Peyer's patch (tissue), 4 donors: ENCODE data around the gene HMGB4. TPM values are rescaled to one million over a fixed set of nuclear protein-coding genes. Genes with fewer than 3 reads are reported as not detected.
A peak's percentile ranks its signal among the peaks of the same experiment; 100 is the strongest.

Experiments
- DNase-seq, 3 donors: peaks; one replicate each; pipeline ENCODE4 v3.0.0-alpha.2; 2017 to 2019
- H3K27ac ChIP-seq, 4 donors: fragments of 200-600 bp; sonication (generic); one replicate each; pipeline ENCODE4 v1.5.1; 2016 to 2019
- H3K27me3 ChIP-seq, 2 donors: fragments of 200-600 bp; sonication (generic); one replicate each; pipeline ENCODE4 v1.5.1; 2019
- H3K36me3 ChIP-seq, 3 donors: fragments of 200-600 bp; sonication (generic); one replicate each; pipeline ENCODE4 v1.5.1; 2016 to 2019
- H3K4me1 ChIP-seq, 4 donors: fragments of 200-600 bp; sonication (generic); one replicate each; pipeline ENCODE4 v1.5.1; 2016 to 2019
- H3K4me3 ChIP-seq, 4 donors: fragments of 200-600 bp; sonication (generic); 1 replicate in 3 of 4; 2 replicates in 1 of 4; pipeline ENCODE4 v1.5.1; 2016 to 2019; ENCODE audit warnings: mild to moderate bottlenecking in 1 of 4
- H3K9me3 ChIP-seq, 4 donors: fragments of 200-600 bp; sonication (generic); one replicate each; pipeline ENCODE4 v1.5.1; 2016 to 2019; ENCODE audit warnings: mild to moderate bottlenecking in 1 of 4
- POLR2A ChIP-seq, 2 donors: fragments of 450-650 bp; IDR thresholded peaks; one replicate each; pipeline ENCODE4 v1.5.1; 2017; ENCODE audit warnings: antibody characterized with exemption in 2 of 2, mild to moderate bottlenecking in 2 of 2, moderate library complexity in 2 of 2
- total RNA-seq, 4 donors: library from RNA; depleted of rRNA; stranded (reverse); fragments of >200 nt; gene quantifications; one replicate each; pipeline ENCODE4 v1.1.0, GENCODE V29; 2016
- TF ChIP-seq, protein P1 (sequence below), 6 experiments: fragments of 450-650 bp in 4 of 6; fragments of 200-600 bp in 2 of 6; sonication (generic) in 1 of 6; IDR thresholded peaks; one replicate each; pipeline ENCODE4 v1.5.1; 2017 to 2019; ENCODE audit warnings: antibody characterized with exemption in 6 of 6, mild to moderate bottlenecking in 3 of 6, moderate library complexity in 1 of 6

Gene HMGB4
- total RNA-seq, 4 donors from 2014 or later = not detected

DNA sequence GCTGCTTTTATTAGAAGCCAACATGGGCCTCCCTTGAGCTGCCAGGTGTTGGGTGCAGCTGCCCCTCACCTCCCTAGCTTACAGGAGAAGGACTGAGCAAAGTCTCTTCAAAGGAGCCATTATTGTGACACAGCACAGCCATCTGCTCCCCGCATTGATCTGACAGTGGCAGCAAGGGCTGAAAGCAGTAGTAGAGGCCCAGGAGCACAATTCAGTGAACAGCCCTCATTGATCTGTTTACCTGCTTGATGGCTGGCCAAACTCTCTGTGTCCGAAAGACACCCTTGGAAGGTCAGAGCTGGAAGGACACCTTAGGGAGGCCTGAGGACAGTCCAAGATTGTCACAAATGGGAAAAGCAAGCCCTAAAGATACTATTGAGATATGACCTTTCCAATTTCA is 14.5 kb downstream of the HMGB4 start:
- Histone ChIP-seq H3K36me3 (no peaks in the 10 kb centered on the region), H3K4me1 (no peaks in the 10 kb centered on the region), H3K9me3 (no peaks in the 10 kb centered on the region), H3K27ac (no peak overlapping the region), H3K27me3 (no peaks in the 10 kb centered on the region), H3K4me3 (no peak overlapping the region)
- no peak for DNase-seq
- TF ChIP-seq, protein P1, sequence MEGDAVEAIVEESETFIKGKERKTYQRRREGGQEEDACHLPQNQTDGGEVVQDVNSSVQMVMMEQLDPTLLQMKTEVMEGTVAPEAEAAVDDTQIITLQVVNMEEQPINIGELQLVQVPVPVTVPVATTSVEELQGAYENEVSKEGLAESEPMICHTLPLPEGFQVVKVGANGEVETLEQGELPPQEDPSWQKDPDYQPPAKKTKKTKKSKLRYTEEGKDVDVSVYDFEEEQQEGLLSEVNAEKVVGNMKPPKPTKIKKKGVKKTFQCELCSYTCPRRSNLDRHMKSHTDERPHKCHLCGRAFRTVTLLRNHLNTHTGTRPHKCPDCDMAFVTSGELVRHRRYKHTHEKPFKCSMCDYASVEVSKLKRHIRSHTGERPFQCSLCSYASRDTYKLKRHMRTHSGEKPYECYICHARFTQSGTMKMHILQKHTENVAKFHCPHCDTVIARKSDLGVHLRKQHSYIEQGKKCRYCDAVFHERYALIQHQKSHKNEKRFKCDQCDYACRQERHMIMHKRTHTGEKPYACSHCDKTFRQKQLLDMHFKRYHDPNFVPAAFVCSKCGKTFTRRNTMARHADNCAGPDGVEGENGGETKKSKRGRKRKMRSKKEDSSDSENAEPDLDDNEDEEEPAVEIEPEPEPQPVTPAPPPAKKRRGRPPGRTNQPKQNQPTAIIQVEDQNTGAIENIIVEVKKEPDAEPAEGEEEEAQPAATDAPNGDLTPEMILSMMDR (IDR thresholded peaks at IDR 0.05) = no peak
- no peak for TF ChIP-seq POLR2A (IDR thresholded peaks at IDR 0.05)

DNA sequence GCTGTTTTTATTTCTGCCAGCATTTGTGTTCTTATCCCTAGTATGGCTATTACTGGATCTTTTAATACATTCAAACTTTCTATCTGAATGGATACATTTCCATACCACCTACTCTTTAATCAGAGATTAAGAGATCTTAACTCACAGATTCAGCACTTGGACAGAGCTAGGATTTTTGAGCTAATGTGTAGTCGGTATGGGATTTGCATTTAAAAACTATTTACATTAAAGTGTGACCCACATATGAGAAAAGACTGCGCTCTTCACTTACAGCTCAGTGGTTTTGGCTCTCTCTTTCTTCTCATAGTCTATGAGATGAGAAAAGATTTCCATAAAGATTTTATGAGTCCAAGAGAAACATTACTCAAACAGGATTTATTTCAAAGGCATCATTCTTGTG is 16.4 kb downstream of the HMGB4 start:
- no peaks in the 10 kb centered on the region for H3K4me1 ChIP-seq
- DNase-seq = no peak
- no peaks in the 10 kb centered on the region for H3K27me3 ChIP-seq
- no peak for TF ChIP-seq POLR2A (IDR thresholded peaks at IDR 0.05)
- TF ChIP-seq, protein P1 (IDR thresholded peaks at IDR 0.05) = no peak
- H3K36me3 ChIP-seq = no peaks in the 10 kb centered on the region
- no peak overlapping the region for H3K4me3 ChIP-seq
- no peaks in the 10 kb centered on the region for H3K9me3 ChIP-seq
- no peak overlapping the region for H3K27ac ChIP-seq

DNA sequence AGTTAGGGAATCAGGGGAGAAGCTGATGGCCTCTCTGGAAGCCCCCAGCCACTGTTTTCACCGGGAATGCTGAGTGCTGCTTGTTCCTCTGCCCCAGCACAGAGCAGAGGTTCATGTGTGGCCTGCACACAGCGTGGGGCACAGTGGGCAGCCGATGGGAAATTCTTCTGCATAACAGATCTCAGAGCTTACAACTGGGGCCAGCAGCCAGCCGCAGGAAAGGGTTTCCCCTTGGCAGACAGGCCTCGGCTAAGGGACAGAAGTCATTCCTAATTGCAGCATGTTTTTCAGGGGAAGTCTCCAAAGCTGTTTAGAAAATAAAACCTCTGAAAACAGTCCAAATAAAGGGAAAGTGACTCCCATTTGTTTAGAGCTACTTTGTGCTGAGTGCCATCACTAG is 22.6 kb downstream of the HMGB4 start:
- Histone ChIP-seq H3K9me3 (no peaks in the 10 kb centered on the region), H3K36me3 (no peaks in the 10 kb centered on the region), H3K4me1 (no peaks in the 10 kb centered on the region), H3K27ac (no peak overlapping the region), H3K4me3 (no peak overlapping the region), H3K27me3 (no peaks in the 10 kb centered on the region)
- TF ChIP-seq POLR2A (IDR thresholded peaks at IDR 0.05) = no peak
- TF ChIP-seq, protein P1 (IDR thresholded peaks at IDR 0.05) = no peak
- no peak for DNase-seq

DNA sequence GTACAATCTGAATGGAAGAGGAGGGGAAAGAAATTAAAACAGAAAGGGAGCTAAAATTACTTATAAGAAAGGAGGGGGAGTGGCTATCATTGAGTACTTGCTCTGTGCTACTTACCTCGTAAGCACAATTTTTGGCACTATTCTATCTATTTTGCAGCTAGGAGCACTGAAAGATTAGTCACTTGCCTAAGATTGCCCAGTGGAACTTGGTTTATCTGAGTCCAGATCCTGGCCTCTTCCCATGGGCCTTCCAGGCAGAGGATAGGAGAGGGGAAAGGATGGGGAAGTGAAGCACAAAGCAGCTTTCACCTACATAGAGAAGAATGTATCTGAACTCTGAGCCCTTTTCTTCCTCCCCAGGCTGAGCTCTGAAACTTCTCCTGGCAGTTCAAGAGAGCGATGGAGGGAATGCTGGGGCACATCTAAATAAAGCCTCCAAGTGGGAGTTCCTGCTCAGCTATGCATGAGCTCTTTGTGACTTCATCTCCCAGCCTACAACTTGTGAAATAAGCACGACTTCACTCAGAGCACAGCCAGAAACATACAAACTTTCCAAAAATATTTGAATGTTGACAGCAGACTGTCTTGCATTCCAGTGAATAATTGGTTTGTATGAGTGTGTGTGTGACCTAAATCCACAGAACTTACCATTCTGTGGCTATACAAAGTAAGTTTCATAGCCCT is 29.4 kb downstream of the HMGB4 start:
- H3K27ac ChIP-seq = peak overlapping the region in 2 of 4 donors; percentile 32 to 50
- no peaks in the 10 kb centered on the region for H3K9me3 ChIP-seq
- TF ChIP-seq, protein P1 (IDR thresholded peaks at IDR 0.05) = no peak
- no peak for TF ChIP-seq POLR2A (IDR thresholded peaks at IDR 0.05)
- H3K36me3 ChIP-seq = no peaks in the 10 kb centered on the region
- no peaks in the 10 kb centered on the region for H3K4me1 ChIP-seq
- no peaks in the 10 kb centered on the region for H3K27me3 ChIP-seq
- no peak for DNase-seq
- no peak overlapping the region for H3K4me3 ChIP-seq

DNA sequence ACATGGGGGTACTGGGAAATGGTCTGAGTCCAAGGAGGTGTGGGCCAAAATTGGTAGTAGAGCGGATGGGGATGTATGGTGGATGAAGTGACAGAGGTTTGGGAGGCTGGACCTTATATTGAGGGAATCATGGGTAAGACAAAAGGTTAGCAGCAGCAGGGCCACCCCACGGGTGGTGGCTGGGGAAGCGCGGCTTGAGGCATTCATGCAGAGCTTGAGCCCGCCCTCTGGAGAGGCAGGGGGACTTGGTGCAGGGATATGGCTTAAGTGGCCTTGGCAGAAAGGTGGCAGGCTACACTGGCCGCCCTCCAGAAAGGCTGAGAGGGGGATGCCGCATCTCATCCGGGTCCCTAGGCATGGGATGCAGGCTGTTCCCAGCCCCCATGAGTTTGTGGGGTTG is 31.5 kb downstream of the HMGB4 start:
- DNase-seq = no peak
- H3K27ac ChIP-seq = no peak overlapping the region
- no peaks in the 10 kb centered on the region for H3K9me3 ChIP-seq
- no peak overlapping the region for H3K4me3 ChIP-seq
- H3K4me1 ChIP-seq = no peaks in the 10 kb centered on the region
- no peak for TF ChIP-seq POLR2A (IDR thresholded peaks at IDR 0.05)
- no peaks in the 10 kb centered on the region for H3K36me3 ChIP-seq
- no peaks in the 10 kb centered on the region for H3K27me3 ChIP-seq

DNA sequence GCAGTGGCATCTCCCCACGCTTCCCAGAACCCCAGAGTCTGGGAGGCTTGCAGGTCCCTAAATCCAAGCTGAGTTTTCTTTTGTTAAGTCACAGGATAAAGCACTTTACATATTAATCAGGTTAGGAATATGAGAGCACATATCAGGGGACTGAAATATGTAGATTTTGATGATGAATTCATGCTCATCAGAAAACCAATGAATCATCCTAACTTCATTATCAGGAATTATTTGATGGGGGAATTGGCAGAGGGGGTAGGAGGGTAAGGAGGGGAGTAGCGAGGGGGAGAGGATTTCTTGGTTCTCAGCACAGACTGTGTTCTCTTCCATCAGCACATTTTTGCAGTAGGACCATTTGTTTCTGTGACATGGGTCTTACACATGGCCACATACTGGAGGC is 32.1 kb downstream of the HMGB4 start:
- H3K4me3 ChIP-seq = no peak overlapping the region
- no peaks in the 10 kb centered on the region for H3K9me3 ChIP-seq
- no peaks in the 10 kb centered on the region for H3K36me3 ChIP-seq
- no peak overlapping the region for H3K27ac ChIP-seq
- no peak for DNase-seq
- no peaks in the 10 kb centered on the region for H3K27me3 ChIP-seq
- no peaks in the 10 kb centered on the region for H3K4me1 ChIP-seq
- TF ChIP-seq, protein P1 (IDR thresholded peaks at IDR 0.05) = no peak
- TF ChIP-seq POLR2A (IDR thresholded peaks at IDR 0.05) = no peak
